ENCODE results near the gene MIPOL1.
"Not testable (repeated sequence)": the region's sequence is repeated elsewhere in the genome, so short reads cannot be mapped to it uniquely, and the experiment has no call there.

Gene MIPOL1

GRCh38 chr14:37157987-37158386, 39.8 kb upstream of the MIPOL1 start:
- no peaks in the 10 kb centered on the region for H3K36me3 ChIP-seq (ENCODE audit: control insufficient read depth in 2 of 2, insufficient read depth in 1 of 2, low read length in 2 of 2)
- ChIA-PET CTCF (interaction anchor here (0.5 to 4.6 kb wide), 3 partner anchors 9 to 16 kb away, joined by 4 to 19 read pairs (median 7); no protein-coding TSS in a partner anchor), POLR2A (no interaction called here)
- TF ChIP-seq TSHZ1 (tag by site-specific recombination; IDR thresholded peaks at IDR 0.05; ENCODE audit: borderline replicate concordance) = no peak
- no peak overlapping the region for H3K4me3 ChIP-seq (ENCODE audit: low read depth, low read length)
- H3K27ac ChIP-seq (ENCODE audit: extremely low read depth, low read depth, low read length) = no peak overlapping the region
- H3K4me1 ChIP-seq (ENCODE audit: control insufficient read depth, insufficient read depth, low read length) = no peaks in the 10 kb centered on the region
- no peaks in the 10 kb centered on the region for H3K9me3 ChIP-seq (ENCODE audit: control insufficient read depth, insufficient read depth, low read depth, low read length)

GRCh38 chr14:37162307-37162706, 35.4 kb upstream of the MIPOL1 start:
- H3K4me3 ChIP-seq (ENCODE audit: low read depth, low read length); H3K36me3 ChIP-seq (ENCODE audit: control insufficient read depth in 2 of 2, insufficient read depth in 1 of 2, low read length in 2 of 2); H3K27ac ChIP-seq (ENCODE audit: extremely low read depth, low read depth, low read length); CTCF ChIA-PET; H3K4me1 ChIP-seq (ENCODE audit: control insufficient read depth, insufficient read depth, low read length); H3K9me3 ChIP-seq (ENCODE audit: control insufficient read depth, insufficient read depth, low read depth, low read length); POLR2A ChIA-PET: not testable (repeated sequence)

GRCh38 chr14:37165794-37166193, 31.9 kb upstream of the MIPOL1 start:
- H3K27ac ChIP-seq (ENCODE audit: extremely low read depth, low read depth, low read length) = no peak overlapping the region
- TF ChIP-seq ZNF341 (tag by site-specific recombination; IDR thresholded peaks at IDR 0.05; ENCODE audit: low read depth) (no peak), ZNF513 (tag by site-specific recombination; IDR thresholded peaks at IDR 0.05) (no peak), ZBTB44 (tag by site-specific recombination; IDR thresholded peaks at IDR 0.05) (no peak), AEBP2 (tag by site-specific recombination; IDR thresholded peaks at IDR 0.05; ENCODE audit: borderline replicate concordance) (no peak), ZNF692 (tag by site-specific recombination; IDR thresholded peaks at IDR 0.05) (no peak), ZNF645 (tag by site-specific recombination; IDR thresholded peaks at IDR 0.05) (no peak), KLF1 (tag by site-specific recombination; IDR thresholded peaks at IDR 0.05) (no peak), ZNF175 (tag by site-specific recombination; IDR thresholded peaks at IDR 0.05) (no peak), ZNF140 (tag by site-specific recombination; IDR thresholded peaks at IDR 0.05) (no peak), SETDB1 (IDR thresholded peaks at IDR 0.05; ENCODE audit: insufficient read length, low read length) (no peak), ZNF202 (tag by site-specific recombination; IDR thresholded peaks at IDR 0.05; ENCODE audit: borderline replicate concordance) (no peak), ZNF521 (tag by site-specific recombination; IDR thresholded peaks at IDR 0.05) (no peak), PRDM6 (tag by site-specific recombination; IDR thresholded peaks at IDR 0.05) (no peak), ZNF624 (tag by site-specific recombination; IDR thresholded peaks at IDR 0.05) (no peak), ZNF19 (tag by site-specific recombination; IDR thresholded peaks at IDR 0.05; ENCODE audit: low read depth) (no peak), SALL2 (tag by site-specific recombination; IDR thresholded peaks at IDR 0.05; ENCODE audit: borderline replicate concordance) (no peak), ZNF155 (tag by site-specific recombination; IDR thresholded peaks at IDR 0.05) (no peak)
- ChIA-PET POLR2A (no interaction called here), CTCF (interaction anchor here (0.8 to 1.4 kb wide), 2 partner anchors 9 to 641 kb away, joined by 3 to 7 read pairs; no protein-coding TSS in a partner anchor)
- no peak overlapping the region for H3K4me3 ChIP-seq (ENCODE audit: low read depth, low read length)
- H3K36me3 ChIP-seq (ENCODE audit: control insufficient read depth in 2 of 2, insufficient read depth in 1 of 2, low read length in 2 of 2) = no peaks in the 10 kb centered on the region
- no peaks in the 10 kb centered on the region for H3K9me3 ChIP-seq (ENCODE audit: control insufficient read depth, insufficient read depth, low read depth, low read length)
- no peaks in the 10 kb centered on the region for H3K4me1 ChIP-seq (ENCODE audit: control insufficient read depth, insufficient read depth, low read length)
